COLO668 (cell line): ENCODE measurements around the gene TSPAN2.
"Not testable (repeated sequence)": the region's sequence is repeated elsewhere in the genome, so short reads cannot be mapped to it uniquely, and the experiment has no call there.

Experiments
- DNase-seq: peaks from one replicate; lab custom pipeline; 2025; ENCODE audit not compliant: unreplicated experiment; lab: John Stamatoyannopoulos, UW

TSPAN2 gene

GRCh38 chr1:115041654-115042053, 47.6 kb downstream of the TSPAN2 start:
- DNase-seq = no peak

- DNase-seq = no peak
These were observed 48.8 kb downstream of the TSPAN2 start for GRCh38 chr1:115040501-115040900.

GRCh38 chr1:115036814-115037507, 52.3 kb downstream of the TSPAN2 start:
- DNase-seq = no peak

- no peak for DNase-seq
These were observed 53.7 kb downstream of the TSPAN2 start for GRCh38 chr1:115035652-115036051.

- no peak for DNase-seq
These were observed 57.7 kb downstream of the TSPAN2 start for GRCh38 chr1:115031595-115031994.

GRCh38 chr1:115029526-115029925, 59.8 kb downstream of the TSPAN2 start, which contains the start of gene TSHB:
TSS of gene TSHB (plus strand) at chr1:115029826. CDS start at chr1:115033363, 3,537 bp downstream.
- no peak for DNase-seq

GRCh38 chr1:115023593-115023992, 65.7 kb downstream of the TSPAN2 start:
- DNase-seq = no peak

- no peak for DNase-seq
These were observed 68.2 kb downstream of the TSPAN2 start for GRCh38 chr1:115021145-115021544.

GRCh38 chr1:115019549-115019948, 69.8 kb downstream of the TSPAN2 start:
- not testable (repeated sequence) for DNase-seq

GRCh38 chr1:115013792-115014191, 75.5 kb downstream of the TSPAN2 start:
- no peak for DNase-seq

GRCh38 chr1:115012434-115012833, 76.9 kb downstream of the TSPAN2 start:
- DNase-seq = no peak

GRCh38 chr1:115012006-115012405, 77.3 kb downstream of the TSPAN2 start:
- DNase-seq = no peak

GRCh38 chr1:115006191-115006590, 83.1 kb downstream of the TSPAN2 start:
- DNase-seq = no peak
